ENCODE measurements around the gene PPL. TPM values are rescaled to one million over a fixed set of nuclear protein-coding genes. Genes with fewer than 3 reads are reported as not detected.

PPL gene
- total and polyA plus RNA-seq, 2 experiments from 2014 or later = 32.8 to 44.5 TPM

DNA sequence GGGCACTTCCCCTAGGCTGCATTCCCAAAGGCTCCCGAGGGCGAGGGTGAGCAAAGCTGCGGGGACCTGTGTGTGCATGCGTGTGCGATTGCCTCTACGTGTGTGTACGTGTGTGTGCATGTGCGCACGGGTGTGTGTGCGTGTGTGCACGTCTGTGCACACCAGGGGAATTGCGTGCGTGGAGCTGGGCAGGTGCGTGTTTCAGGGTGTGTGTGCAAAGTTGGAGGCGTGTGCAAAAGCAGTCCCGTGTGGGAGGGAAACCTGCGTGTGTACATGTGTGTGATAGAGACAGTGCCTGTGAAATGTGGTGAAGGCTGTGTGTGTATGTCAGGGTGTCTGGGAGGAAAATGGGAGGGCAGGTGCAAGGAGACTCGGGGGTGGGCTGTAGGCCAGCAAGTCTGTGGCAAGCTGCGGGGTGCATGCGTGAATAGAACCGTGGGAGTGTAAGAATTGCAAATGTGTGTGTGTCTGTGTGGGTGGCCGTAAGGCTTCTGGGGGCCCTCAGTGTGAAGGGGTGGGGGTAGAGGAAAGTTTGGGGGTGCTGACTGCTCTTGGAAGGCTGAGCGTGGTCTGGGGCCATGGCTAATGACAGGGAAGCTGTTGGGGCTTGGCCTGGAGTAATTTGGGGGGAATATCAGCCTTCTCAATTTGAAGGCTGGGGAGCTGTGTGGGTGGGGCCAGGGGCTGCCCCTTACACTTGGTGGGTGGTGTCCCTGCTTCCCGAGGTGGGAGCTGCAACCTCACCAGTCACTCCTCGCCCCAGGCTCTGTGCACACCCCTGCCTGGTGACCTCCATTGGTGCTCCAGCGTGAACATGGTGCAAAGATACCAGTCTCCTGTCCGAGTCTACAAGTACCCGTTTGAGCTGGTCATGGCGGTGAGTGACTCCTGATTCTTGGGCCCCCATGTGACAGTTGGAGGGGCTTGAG, 21.8 kb upstream of the PPL start:
- no peak overlapping the region for H2AFZ ChIP-seq
- TF ChIP-seq, protein P1, sequence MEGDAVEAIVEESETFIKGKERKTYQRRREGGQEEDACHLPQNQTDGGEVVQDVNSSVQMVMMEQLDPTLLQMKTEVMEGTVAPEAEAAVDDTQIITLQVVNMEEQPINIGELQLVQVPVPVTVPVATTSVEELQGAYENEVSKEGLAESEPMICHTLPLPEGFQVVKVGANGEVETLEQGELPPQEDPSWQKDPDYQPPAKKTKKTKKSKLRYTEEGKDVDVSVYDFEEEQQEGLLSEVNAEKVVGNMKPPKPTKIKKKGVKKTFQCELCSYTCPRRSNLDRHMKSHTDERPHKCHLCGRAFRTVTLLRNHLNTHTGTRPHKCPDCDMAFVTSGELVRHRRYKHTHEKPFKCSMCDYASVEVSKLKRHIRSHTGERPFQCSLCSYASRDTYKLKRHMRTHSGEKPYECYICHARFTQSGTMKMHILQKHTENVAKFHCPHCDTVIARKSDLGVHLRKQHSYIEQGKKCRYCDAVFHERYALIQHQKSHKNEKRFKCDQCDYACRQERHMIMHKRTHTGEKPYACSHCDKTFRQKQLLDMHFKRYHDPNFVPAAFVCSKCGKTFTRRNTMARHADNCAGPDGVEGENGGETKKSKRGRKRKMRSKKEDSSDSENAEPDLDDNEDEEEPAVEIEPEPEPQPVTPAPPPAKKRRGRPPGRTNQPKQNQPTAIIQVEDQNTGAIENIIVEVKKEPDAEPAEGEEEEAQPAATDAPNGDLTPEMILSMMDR (IDR thresholded peaks at IDR 0.05; ENCODE audit: poor library complexity) = no peak
- TF ChIP-seq EZH2 (IDR thresholded peaks at IDR 0.05; ENCODE audit: borderline replicate concordance) (no peak), EZH2phosphoT487 (IDR thresholded peaks at IDR 0.05; ENCODE audit: low read depth, severe bottlenecking, unreplicated experiment) (no peak)
- H3K36me3 ChIP-seq (replicated peaks; ENCODE audit: insufficient read depth, low read depth) = no peaks in the 10 kb centered on the region
- H3K9me3 ChIP-seq (ENCODE audit: low read depth) = no peaks in the 10 kb centered on the region
- H3K79me2 ChIP-seq = no peaks in the 10 kb centered on the region
- no peaks in the 10 kb centered on the region for H3K27me3 ChIP-seq
- no peak overlapping the region for H3K27ac ChIP-seq
- 73% methylated on average over 29 of the region's 29 CpGs for WGBS (ENCODE audit: low lambda C conversion rate, missing lambda C conversion rate)
- peak overlapping the region; percentile 75 for H3K4me2 ChIP-seq
- H3K4me1 ChIP-seq (ENCODE audit: insufficient read depth) = peaks cover 4% of the 10 kb centered on the region
- no peaks in the 10 kb centered on the region for H3K9me2 ChIP-seq (replicated peaks; ENCODE audit: insufficient read depth)
- H3K4me3 ChIP-seq = no peak overlapping the region
- no peaks in the 10 kb centered on the region for H4K20me1 ChIP-seq (ENCODE audit: insufficient read depth, poor library complexity, severe bottlenecking)
- no peak for DNase-seq (ENCODE audit: low spot score)

- Histone ChIP-seq H3K27ac (peak within 1 kb of the TSS; percentile 74), H3K9me3 (ENCODE audit: low read depth) (no peaks in the 10 kb centered on the region), H3K9me2 (replicated peaks; ENCODE audit: insufficient read depth) (no peaks in the 10 kb centered on the region), H3K36me3 (replicated peaks; ENCODE audit: insufficient read depth, low read depth) (no peaks in the 10 kb centered on the region), H2AFZ (peak within 1 kb of the TSS; percentile 3), H3K4me1 (ENCODE audit: insufficient read depth) (peaks cover 4% of the 10 kb centered on the region), H4K20me1 (ENCODE audit: insufficient read depth, poor library complexity, severe bottlenecking) (no peaks in the 10 kb centered on the region), H3K79me2 (no peaks in the 10 kb centered on the region), H3K27me3 (no peaks in the 10 kb centered on the region), H3K4me2 (peak within 1 kb of the TSS; percentile 75), H3K4me3 (peak within 1 kb of the TSS; percentile 19)
- no peak for TF ChIP-seq EZH2phosphoT487 (IDR thresholded peaks at IDR 0.05; ENCODE audit: low read depth, severe bottlenecking, unreplicated experiment)
- no peak for TF ChIP-seq EZH2 (IDR thresholded peaks at IDR 0.05; ENCODE audit: borderline replicate concordance)
- TF ChIP-seq, protein P1 (IDR thresholded peaks at IDR 0.05; ENCODE audit: poor library complexity) = no peak
- under 1% methylated on average over 33 of the region's 56 CpGs for WGBS (ENCODE audit: low lambda C conversion rate, missing lambda C conversion rate)
- DNase-seq (ENCODE audit: low spot score) = peak; percentile 100
These were observed 21.0 kb upstream of the PPL start, which contains the start of gene SEC14L5 for GRCh38 chr16:4957720-4958509. Gene SEC14L5 (plus strand): TSS chr16:4958330. CDS start chr16:4959324, 994 bp downstream.

GRCh38 chr16:4957420-4957719, 20.4 kb upstream of the PPL start:
- Histone ChIP-seq H3K27me3 (no peaks in the 10 kb centered on the region), H3K79me2 (no peaks in the 10 kb centered on the region), H3K4me1 (ENCODE audit: insufficient read depth) (peaks cover 4% of the 10 kb centered on the region), H3K4me2 (peak overlapping the region; percentile 74), H3K36me3 (replicated peaks; ENCODE audit: insufficient read depth, low read depth) (no peaks in the 10 kb centered on the region), H3K4me3 (peak overlapping the region; percentile 19), H4K20me1 (ENCODE audit: insufficient read depth, poor library complexity, severe bottlenecking) (no peaks in the 10 kb centered on the region), H3K27ac (peak overlapping the region; percentile 74), H3K9me3 (ENCODE audit: low read depth) (no peaks in the 10 kb centered on the region), H3K9me2 (replicated peaks; ENCODE audit: insufficient read depth) (no peaks in the 10 kb centered on the region), H2AFZ (peak overlapping the region; percentile 3)
- TF ChIP-seq EZH2phosphoT487 (IDR thresholded peaks at IDR 0.05; ENCODE audit: low read depth, severe bottlenecking, unreplicated experiment) = no peak
- TF ChIP-seq EZH2 (IDR thresholded peaks at IDR 0.05; ENCODE audit: borderline replicate concordance) = no peak
- TF ChIP-seq, protein P1 (IDR thresholded peaks at IDR 0.05; ENCODE audit: poor library complexity) = no peak
- 30% methylated on average over 10 of the region's 10 CpGs for WGBS (ENCODE audit: low lambda C conversion rate, missing lambda C conversion rate)
- DNase-seq (ENCODE audit: low spot score) = no peak

All from hepatocyte (in vitro differentiated cells).